HepG2 (cell line): Measurements from ENCODE around the gene YEATS4.

Experiments
- POLR2AphosphoS5 ChIP-seq: IDR thresholded peaks from 2 replicates; pipeline ENCODE4 v1.6.1; 2012; ENCODE audit warnings: low read depth, low read length
- RBM39 ChIP-seq: fragments of 200-400 bp; formaldehyde crosslinking; IDR thresholded peaks from one replicate; pipeline ENCODE4 v1.6.1; 2018; ENCODE audit warnings: antibody characterized with exemption, mild to moderate bottlenecking, low read depth, low read length; ENCODE audit not compliant: poor library complexity, severe bottlenecking
- SMC3 ChIP-seq: IDR thresholded peaks from 2 replicates; pipeline ENCODE4 v1.6.1; 2011; ENCODE audit warnings: low read length, improper control_type of control experiment
- TF ChIP-seq, protein P1 (sequence below): sonication (generic); formaldehyde crosslinking; IDR thresholded peaks from 2 replicates; pipeline ENCODE4 v1.5.0; 2020; ENCODE audit warnings: mild to moderate bottlenecking, missing genetic modification reagents, moderate library complexity

DNA sequence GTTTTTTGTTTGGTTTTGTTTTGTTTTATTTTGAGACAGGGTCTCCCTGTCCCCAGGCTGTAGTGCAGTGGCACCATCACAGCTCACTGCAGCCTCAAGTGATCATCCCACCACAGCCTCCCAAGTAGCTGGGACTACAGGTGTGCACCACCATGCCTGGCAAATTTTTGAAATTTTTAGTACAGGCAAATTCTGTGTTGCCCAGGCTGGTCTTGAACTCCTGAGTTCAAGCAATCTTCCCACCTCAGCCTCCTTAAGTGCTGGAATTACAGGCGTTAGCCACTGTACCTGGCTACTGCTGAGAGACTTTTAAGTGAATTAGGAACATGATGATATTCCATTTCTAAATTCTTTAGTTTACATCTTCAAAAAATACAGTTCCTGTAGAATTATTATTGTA is 8.8 kb upstream of the YEATS4 start:
- no peak for TF ChIP-seq SMC3
- no peak for TF ChIP-seq POLR2AphosphoS5
- TF ChIP-seq, protein P1, sequence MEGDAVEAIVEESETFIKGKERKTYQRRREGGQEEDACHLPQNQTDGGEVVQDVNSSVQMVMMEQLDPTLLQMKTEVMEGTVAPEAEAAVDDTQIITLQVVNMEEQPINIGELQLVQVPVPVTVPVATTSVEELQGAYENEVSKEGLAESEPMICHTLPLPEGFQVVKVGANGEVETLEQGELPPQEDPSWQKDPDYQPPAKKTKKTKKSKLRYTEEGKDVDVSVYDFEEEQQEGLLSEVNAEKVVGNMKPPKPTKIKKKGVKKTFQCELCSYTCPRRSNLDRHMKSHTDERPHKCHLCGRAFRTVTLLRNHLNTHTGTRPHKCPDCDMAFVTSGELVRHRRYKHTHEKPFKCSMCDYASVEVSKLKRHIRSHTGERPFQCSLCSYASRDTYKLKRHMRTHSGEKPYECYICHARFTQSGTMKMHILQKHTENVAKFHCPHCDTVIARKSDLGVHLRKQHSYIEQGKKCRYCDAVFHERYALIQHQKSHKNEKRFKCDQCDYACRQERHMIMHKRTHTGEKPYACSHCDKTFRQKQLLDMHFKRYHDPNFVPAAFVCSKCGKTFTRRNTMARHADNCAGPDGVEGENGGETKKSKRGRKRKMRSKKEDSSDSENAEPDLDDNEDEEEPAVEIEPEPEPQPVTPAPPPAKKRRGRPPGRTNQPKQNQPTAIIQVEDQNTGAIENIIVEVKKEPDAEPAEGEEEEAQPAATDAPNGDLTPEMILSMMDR, result no peak
- TF ChIP-seq RBM39, result no peak
